Suprapubic skin (tissue), 4 donors: ENCODE data around the gene VCX2. TPM values are rescaled to one million over a fixed set of nuclear protein-coding genes. Genes with fewer than 3 reads are reported as not detected.

ENCODE experiments used
- total RNA-seq, 4 donors: library from RNA; depleted of rRNA; stranded (reverse); fragments of >200 nt; gene quantifications; one replicate each; pipeline ENCODE4 v1.1.0, GENCODE V29; 2016

VCX2 gene
- total RNA-seq, 4 donors from 2014 or later: not detected

Other genes with a start within 250 kb of the VCX2 start
- 10 to 100 TPM; 10.9 to 15.7 (median 12.1) TPM for gene PNPLA4, start 243.9 kb downstream of the VCX2 start, total RNA-seq